ENCODE measurements around the gene GTPBP3. TPM values are rescaled to one million over a fixed set of nuclear protein-coding genes. Genes with fewer than 3 reads are reported as not detected.

Gene GTPBP3
- total RNA-seq, 2 experiments from 2014 or later: 83.2 to 113 TPM

DNA sequence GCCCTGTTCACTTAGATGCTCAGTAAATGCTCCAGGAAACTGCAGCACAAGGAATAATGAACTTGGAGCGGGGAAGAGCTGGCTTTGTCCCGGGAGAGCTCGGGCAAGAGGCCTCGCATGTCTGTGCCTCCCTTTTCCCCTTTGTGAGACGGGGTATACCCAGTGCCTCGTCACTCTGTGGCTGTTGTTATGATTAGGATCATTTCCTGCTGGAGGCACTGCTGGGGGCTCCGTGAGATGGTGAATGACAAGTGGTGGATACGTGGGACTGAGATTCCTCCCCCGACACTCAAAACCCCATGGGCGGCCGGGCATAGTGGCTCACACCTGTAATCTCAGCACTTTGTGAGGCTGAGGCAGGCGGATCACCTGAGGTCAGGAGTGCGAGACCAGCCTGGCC, 40.9 kb downstream of the GTPBP3 start:
- Histone ChIP-seq H3K4me1 (ENCODE audit: insufficient read depth, low read length, poor library complexity, severe bottlenecking) (peaks cover 53% of the 10 kb centered on the region), H3K9me2 (ENCODE audit: insufficient read depth, low read length) (no peaks in the 10 kb centered on the region), H3K4me3 (ENCODE audit: low read depth, low read length, poor library complexity, severe bottlenecking) (no peak overlapping the region), H3K36me3 (ENCODE audit: insufficient read depth, low read length) (no peaks in the 10 kb centered on the region), H3K27ac (ENCODE audit: low read depth, low read length, poor library complexity, severe bottlenecking) (no peak overlapping the region), H3K4me2 (ENCODE audit: low read length) (no peak overlapping the region), H2AFZ (ENCODE audit: low read length) (no peak overlapping the region), H4K20me1 (ENCODE audit: insufficient read depth, low read length) (no peaks in the 10 kb centered on the region), H3K9me3 (ENCODE audit: low read length) (peaks cover 6% of the 10 kb centered on the region; the same call in 1 of the 2 replicates), H3K79me2 (ENCODE audit: insufficient read depth, low read depth, low read length) (no peaks in the 10 kb centered on the region)
- ChIA-PET POLR2A (no interaction called here), CTCF (ENCODE audit: unreplicated experiment) (no interaction called here)
- BruUV-seq (replicated peaks): no TSS peak
- no peak for TF ChIP-seq EZH2phosphoT487 (IDR thresholded peaks at IDR 0.05; ENCODE audit: borderline replicate concordance, low read depth, low read length)
- TF ChIP-seq, protein P1, sequence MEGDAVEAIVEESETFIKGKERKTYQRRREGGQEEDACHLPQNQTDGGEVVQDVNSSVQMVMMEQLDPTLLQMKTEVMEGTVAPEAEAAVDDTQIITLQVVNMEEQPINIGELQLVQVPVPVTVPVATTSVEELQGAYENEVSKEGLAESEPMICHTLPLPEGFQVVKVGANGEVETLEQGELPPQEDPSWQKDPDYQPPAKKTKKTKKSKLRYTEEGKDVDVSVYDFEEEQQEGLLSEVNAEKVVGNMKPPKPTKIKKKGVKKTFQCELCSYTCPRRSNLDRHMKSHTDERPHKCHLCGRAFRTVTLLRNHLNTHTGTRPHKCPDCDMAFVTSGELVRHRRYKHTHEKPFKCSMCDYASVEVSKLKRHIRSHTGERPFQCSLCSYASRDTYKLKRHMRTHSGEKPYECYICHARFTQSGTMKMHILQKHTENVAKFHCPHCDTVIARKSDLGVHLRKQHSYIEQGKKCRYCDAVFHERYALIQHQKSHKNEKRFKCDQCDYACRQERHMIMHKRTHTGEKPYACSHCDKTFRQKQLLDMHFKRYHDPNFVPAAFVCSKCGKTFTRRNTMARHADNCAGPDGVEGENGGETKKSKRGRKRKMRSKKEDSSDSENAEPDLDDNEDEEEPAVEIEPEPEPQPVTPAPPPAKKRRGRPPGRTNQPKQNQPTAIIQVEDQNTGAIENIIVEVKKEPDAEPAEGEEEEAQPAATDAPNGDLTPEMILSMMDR (conservative IDR thresholded peaks at IDR 0.05; ENCODE audit: low read length): no peak
- intact Hi-C loops (cut with micrococcal nuclease; ENCODE audit: unreplicated experiment): no loop called here
- DNase-seq (ENCODE audit: low spot score): no peak

DNA sequence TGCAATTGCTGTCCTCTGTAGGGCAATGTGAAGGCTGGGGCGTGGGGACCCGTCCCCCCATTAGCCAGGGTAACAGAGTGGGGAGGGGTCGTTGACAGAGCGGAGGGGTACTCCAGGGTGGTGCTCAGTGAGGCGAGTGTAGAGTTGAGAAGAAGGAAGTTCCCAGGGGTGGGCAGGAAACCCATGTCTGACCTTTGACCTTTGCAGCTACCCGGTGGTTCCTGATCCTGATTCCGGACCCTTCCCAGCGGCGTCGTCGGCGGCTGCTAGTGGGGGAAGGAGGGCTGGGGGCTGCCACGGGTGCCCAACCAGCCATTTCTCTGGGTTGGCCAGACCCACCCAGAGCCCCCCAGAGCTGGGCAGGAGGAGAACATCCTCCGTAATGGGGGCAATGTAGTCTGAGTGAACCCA, 41.9 kb downstream of the GTPBP3 start:
- no TSS peak for BruUV-seq (replicated peaks)
- CTCF ChIA-PET (ENCODE audit: unreplicated experiment): no interaction called here

More for the DNA sequence above, 41.9 kb downstream of the GTPBP3 start:
- peak overlapping the region; percentile 33; the same call in 1 of the 2 replicates for H2AFZ ChIP-seq (ENCODE audit: low read length)
- intact Hi-C loops (cut with micrococcal nuclease; ENCODE audit: unreplicated experiment): no loop called here
- TF ChIP-seq, protein P1 (conservative IDR thresholded peaks at IDR 0.05; ENCODE audit: low read length): no peak
- TF ChIP-seq EZH2phosphoT487 (IDR thresholded peaks at IDR 0.05; ENCODE audit: borderline replicate concordance, low read depth, low read length): no peak
- H3K27ac ChIP-seq (ENCODE audit: low read depth, low read length, poor library complexity, severe bottlenecking): no peak overlapping the region
- H3K9me3 ChIP-seq (ENCODE audit: low read length): peaks cover 6% of the 10 kb centered on the region; the same call in 1 of the 2 replicates
- peaks cover 52% of the 10 kb centered on the region for H3K4me1 ChIP-seq (ENCODE audit: insufficient read depth, low read length, poor library complexity, severe bottlenecking)
- H3K9me2 ChIP-seq (ENCODE audit: insufficient read depth, low read length): no peaks in the 10 kb centered on the region
- no peaks in the 10 kb centered on the region for H3K79me2 ChIP-seq (ENCODE audit: insufficient read depth, low read depth, low read length)
- no peak for DNase-seq (ENCODE audit: low spot score)
- no peak overlapping the region for H3K4me2 ChIP-seq (ENCODE audit: low read length)
- POLR2A ChIA-PET: interaction anchor here (0.6 kb wide), 1 partner anchor 74 kb away, joined by 3 read pairs; no protein-coding TSS in a partner anchor
- H4K20me1 ChIP-seq (ENCODE audit: insufficient read depth, low read length): no peaks in the 10 kb centered on the region
- H3K4me3 ChIP-seq (ENCODE audit: low read depth, low read length, poor library complexity, severe bottlenecking): no peak overlapping the region
- H3K36me3 ChIP-seq (ENCODE audit: insufficient read depth, low read length): no peaks in the 10 kb centered on the region
